ENCODE data around the gene XYLT1.

XYLT1 gene

GRCh38 chr16:17392857-17393692 is 77.7 kb downstream of the XYLT1 start:
- DNase-seq = no peak

GRCh38 chr16:17392127-17392856 is 78.5 kb downstream of the XYLT1 start:
- no peak for DNase-seq

- DNase-seq = no peak
These were observed 79.0 kb downstream of the XYLT1 start for GRCh38 chr16:17391715-17392114.

GRCh38 chr16:17389384-17389783 is 81.4 kb downstream of the XYLT1 start:
- DNase-seq = no peak

GRCh38 chr16:17387256-17387655 is 83.5 kb downstream of the XYLT1 start:
- no peak for DNase-seq

- DNase-seq = no peak
These were observed 84.5 kb downstream of the XYLT1 start for GRCh38 chr16:17386229-17386628.

- DNase-seq = no peak
These were observed 86.3 kb downstream of the XYLT1 start for GRCh38 chr16:17384471-17384870.

GRCh38 chr16:17382949-17383863 is 87.6 kb downstream of the XYLT1 start:
- DNase-seq = no peak

GRCh38 chr16:17382514-17382913 is 88.2 kb downstream of the XYLT1 start:
- DNase-seq = no peak

- no peak for DNase-seq
These were observed 89.0 kb downstream of the XYLT1 start for GRCh38 chr16:17381784-17382183.

- no peak for DNase-seq
These were observed 90.1 kb downstream of the XYLT1 start for GRCh38 chr16:17380613-17381012.

GRCh38 chr16:17379121-17379571 is 91.6 kb downstream of the XYLT1 start:
- no peak for DNase-seq

GRCh38 chr16:17377360-17378324 is 93.1 kb downstream of the XYLT1 start:
- DNase-seq = no peak

GRCh38 chr16:17375461-17376304 is 95.1 kb downstream of the XYLT1 start:
- DNase-seq = no peak

- DNase-seq = no peak
These were observed 96.0 kb downstream of the XYLT1 start for GRCh38 chr16:17374668-17375255.

- no peak for DNase-seq
These were observed 97.2 kb downstream of the XYLT1 start for GRCh38 chr16:17373533-17373932.

GRCh38 chr16:17372386-17372785 is 98.4 kb downstream of the XYLT1 start:
- no peak for DNase-seq

GRCh38 chr16:17371299-17371698 is 99.5 kb downstream of the XYLT1 start:
- no peak for DNase-seq

GRCh38 chr16:17370731-17371285 is 100.0 kb downstream of the XYLT1 start:
- DNase-seq = no peak

- no peak for DNase-seq
These were observed 100.5 kb downstream of the XYLT1 start for GRCh38 chr16:17370223-17370707.
